DMS153 treated with DMSO at 0.1 percent for 48 hours (cell line): ENCODE measurements around the gene BMP2.

Experiments
- DNase-seq: peaks from one replicate; lab custom pipeline; 2025; ENCODE audit not compliant: unreplicated experiment; lab: John Stamatoyannopoulos, UW

The BMP2 gene

DNA sequence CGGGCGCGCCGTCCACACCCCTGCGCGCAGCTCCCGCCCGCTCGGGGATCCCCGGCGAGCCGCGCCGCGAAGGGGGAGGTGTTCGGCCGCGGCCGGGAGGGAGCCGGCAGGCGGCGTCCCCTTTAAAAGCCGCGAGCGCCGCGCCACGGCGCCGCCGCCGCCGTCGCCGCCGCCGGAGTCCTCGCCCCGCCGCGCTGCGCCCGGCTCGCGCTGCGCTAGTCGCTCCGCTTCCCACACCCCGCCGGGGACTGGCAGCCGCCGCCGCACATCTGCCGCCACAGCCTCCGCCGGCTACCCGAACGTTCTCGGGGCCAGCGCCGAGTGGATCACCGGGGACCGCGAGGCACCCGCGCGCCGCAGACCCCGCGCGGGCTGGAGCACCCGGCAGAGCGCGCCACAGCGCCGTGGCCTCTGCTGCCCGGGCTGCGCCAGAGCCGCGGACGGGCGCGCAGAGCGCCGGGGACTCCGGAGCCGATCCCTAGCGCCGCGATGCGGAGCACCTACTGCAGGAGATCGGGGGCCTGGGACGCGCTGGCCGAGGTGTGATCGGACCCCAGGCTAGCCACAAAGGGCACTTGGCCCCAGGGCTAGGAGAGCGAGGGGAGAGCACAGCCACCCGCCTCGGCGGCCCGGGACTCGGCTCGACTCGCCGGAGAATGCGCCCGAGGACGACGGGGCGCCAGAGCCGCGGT lies at the start of gene BMP2:
Gene BMP2, plus strand, starts transcription at position 151 of the 692 bp plus-strand sequence. CDS start 2,441 bp downstream, outside the sequence.
- DNase-seq = peak; percentile 43

GRCh38 chr20:6718662-6719368 lies 48.7 kb upstream of the BMP2 start:
- no peak for DNase-seq

DNA sequence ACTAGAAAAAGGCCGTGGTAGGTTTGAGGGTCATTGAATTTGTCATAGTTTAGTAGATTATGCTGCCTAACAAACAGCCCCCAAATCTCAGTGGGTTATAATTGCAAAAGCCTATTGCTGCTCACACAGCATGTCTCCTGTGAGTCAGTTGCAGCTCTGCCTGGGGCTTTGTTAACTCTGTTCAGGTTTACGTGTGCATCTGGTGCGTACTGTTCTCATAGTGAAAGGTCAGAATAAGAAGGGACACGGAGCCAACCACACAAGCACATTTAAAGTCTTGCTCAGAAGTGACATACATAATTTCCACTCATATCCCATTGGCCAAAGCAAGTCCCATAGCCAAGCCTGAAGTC lies 48.1 kb upstream of the BMP2 start:
- no peak for DNase-seq

DNA sequence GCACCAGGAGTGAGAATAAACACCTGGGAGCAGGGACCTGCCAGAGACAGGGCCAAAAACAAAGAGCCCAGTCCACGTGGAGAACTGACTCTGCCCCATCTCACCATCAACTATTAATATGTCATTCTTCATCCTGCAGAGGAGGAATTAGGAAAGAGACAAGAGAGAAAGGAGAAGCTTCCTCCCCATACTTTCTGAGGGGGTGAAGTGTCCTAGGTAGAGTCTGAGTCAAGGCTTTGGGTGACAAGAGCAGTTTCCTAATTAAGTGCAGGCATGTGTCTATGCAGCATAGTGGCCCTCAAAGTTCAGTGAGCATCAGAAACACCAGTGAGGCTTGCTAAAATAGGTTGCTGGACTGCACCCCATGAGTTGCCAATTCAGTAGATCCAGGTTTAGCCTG lies 40.7 kb upstream of the BMP2 start:
- DNase-seq = no peak

- DNase-seq = no peak
These were observed 36.7 kb upstream of the BMP2 start for GRCh38 chr20:6730672-6731328.

- no peak for DNase-seq
These were observed 35.5 kb upstream of the BMP2 start for GRCh38 chr20:6732001-6732447.

DNA sequence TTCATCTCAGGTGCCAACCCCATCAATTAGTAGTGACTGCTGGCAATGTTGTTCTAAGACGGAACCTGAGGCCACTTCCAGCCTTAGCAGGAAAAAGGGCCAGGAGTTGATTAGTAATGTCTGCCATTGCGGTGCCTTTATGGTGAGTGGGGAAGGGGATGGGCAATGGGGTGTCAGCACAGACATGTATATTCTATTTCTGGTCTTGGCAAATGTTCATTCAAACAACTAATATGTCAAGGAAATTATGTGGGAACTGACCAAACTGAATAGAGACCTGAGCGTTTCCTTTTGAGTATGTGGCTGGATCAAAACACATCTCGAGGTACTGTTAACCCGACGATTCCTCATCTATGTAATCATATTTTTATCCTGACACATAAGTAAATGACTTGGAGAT lies 34.6 kb upstream of the BMP2 start:
- DNase-seq = no peak

DNA sequence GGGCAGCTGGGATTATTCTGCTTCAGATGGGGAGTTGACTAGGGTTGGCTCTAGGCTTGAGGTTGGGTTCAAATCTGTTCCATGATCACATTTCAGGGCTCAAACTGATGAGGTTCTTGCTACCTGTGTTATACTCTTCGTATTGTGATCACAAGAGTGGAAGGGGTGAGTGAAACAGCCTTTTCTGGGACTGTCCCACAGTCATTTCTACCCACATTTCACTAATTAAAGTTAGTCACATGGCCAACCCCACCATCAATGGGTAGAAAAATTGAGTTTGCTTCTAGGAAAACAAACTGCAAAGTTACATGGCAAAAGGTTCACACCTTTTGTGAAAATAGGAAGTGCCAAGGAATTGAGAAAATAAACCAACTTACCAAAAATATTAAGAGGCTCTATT lies 33.5 kb upstream of the BMP2 start:
- no peak for DNase-seq

DNA sequence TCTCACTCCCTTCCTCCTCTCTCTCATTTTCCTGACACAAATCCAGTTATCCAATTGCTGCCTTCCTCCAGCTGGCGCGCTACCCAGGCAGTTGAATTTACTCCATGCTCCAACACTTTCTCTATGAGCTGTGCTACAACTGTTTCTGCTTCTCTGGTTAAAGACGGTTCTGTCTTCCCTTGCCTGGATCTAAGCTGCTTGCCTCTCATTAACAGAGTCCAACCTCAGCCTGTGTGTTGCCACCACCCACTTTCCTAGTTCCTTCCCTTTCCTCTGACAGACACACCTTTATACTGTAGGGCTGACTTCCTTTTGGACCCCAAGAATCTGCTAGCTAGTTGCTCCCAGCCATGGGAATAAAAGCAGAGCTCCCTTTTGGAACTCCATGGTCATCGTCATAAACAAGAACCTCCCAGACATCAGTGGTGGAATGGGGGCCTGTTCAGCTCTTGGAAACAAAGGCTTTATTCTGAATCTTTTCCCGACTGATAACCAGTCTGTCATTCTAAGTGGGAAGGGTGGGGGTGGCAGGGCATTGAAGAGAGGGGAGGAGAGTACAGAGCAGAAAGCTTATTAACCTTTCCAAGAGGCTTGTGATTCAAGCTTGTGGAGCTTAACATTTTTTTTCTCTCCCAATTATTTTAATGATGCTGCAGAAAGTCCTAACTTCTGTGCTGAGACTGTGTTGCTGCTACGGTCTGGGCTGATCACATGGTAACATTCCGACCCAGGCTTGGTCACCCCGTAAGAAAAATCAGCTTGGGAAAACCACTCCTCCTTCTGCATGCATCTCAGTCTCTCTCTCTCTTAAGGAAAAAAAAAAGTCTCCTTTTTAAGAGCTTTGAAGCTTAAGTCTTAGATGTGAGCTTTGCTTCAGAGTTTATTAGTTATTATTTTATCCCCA lies 31.3 kb upstream of the BMP2 start:
- DNase-seq = no peak

- DNase-seq = no peak
These were observed 28.1 kb upstream of the BMP2 start for GRCh38 chr20:6739406-6739805.

- DNase-seq = no peak
These were observed 27.4 kb upstream of the BMP2 start for GRCh38 chr20:6740096-6740495.

DNA sequence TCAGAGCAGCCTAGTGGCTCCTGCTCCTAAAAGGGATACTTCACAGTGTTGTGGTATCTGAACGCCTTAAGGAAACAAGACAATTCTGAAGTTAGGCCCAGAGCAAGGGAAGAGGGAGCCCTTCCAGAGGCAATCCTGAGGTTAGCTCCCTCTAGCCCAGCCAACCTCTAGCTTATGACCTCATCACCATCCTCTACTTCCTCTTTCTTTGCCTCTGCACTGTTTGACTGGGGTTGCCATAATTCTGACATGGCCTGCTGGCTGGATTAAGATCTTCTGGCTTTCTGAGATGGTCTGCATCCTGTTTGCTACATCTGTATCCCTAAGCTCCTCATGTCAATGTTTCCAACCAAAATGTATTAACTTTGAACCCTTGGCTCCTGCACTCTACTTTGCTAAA lies 23.3 kb upstream of the BMP2 start:
- DNase-seq = no peak

DNA sequence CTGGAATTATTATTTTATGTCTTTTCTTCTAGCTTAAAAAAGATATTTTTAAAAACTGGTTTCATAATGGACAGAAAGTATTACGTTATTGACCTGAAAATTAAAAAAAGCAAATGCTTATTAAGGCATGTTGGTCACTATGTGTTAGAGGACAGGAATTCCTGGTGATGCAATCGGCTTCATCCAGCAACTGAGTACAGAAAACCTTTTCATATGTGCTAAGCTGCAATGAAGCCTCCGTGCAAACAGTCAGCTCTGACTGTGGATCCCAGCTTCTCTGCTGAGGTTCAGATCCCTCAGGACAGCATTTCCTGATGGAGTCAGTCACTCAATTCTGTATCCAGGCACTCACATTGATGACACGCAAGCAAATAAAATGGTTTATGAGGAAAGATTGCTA lies 22.7 kb upstream of the BMP2 start:
- no peak for DNase-seq

GRCh38 chr20:6746901-6747609 lies 20.4 kb upstream of the BMP2 start:
- no peak for DNase-seq

DNA sequence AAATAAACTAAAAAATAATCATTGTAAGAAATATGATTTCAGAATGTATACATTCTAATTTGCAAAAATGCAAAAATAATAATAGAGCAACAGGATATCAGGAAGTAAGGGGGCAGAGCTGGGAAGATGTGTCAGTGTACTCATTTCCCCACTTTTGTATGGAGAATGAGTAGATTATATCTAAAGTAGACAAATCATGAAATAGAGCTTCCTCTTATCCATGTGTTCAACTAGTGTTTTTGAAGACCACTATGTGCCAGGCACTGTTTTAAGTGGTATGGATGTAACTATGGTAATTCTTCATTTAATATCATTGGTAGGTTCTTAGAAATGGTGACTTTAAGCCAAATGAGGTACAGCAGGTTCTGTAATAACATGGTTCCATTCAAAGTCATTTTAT lies 17.0 kb upstream of the BMP2 start:
- no peak for DNase-seq

DNA sequence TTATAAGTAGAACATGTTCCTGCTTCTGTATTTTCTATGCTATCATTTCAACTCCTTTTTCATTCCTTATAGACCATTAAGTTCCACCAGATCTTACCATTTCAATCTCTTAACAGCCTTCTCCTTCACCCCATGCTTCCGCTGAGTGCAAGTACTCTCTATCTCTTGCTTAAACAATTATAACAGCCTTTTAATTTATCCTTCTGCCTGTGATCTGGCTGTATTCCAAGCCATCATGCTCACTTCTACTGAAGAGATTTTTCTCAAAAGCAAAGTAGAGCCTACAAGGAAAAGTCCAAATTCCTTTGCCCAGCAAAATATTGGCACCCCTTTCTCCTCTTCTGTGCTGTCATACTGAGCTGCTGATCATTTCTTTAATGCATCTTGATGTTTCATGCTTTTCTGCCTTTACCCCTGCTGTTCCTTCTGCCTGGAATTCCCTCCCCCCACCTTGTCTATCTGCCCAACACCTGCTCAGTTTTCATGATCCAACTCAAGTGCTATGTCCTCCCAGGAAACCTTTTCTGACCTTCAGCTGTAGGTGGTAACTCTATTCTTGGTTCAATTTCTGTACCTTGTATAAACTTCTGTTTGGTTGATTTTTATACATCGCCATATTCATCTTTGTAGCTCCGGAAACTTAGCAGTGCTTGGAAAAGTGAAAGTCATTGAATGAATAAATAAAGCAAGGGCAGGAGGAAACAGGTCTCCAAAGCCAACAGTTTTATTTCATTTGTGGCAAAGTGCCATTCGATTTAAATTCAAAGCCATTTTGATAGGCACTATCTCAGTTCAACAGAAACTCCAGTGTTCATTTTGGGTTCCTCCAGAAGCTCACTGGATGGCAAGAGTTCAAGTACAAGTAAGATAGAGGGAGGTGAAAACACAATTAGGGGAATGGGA lies 10.5 kb upstream of the BMP2 start:
- peak; percentile 23 for DNase-seq

GRCh38 chr20:6764619-6765018 lies 2.9 kb upstream of the BMP2 start:
- DNase-seq = no peak

DNA sequence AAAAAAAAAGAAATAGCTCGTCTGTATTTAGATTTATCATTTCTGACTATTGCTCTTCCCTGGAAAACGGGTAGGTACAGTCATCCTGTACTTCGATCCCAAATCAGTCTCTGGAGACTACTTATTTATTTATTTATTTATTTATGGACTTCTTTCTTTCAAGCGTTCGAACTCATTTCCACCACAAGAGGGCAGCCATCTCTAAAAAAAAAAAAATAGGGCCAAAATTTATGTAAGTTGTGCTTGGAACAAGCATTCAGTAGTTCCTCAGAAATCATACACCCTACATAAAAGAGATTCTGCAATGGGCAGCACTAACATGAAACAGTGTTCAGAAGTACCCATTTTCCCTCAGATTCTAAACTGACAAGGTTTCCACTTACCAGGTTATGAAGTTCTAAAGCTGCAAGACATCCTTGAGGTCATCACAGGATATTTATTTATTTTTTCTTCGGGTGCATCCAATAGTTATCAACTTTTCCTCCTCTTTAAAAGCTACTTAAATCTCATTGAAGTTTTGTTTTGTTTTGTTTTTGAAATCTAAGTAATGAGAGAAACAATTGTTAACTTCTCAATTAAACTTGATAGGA lies 1.9 kb upstream of the BMP2 start:
- DNase-seq = peak; percentile 61

GRCh38 chr20:6766433-6766832 lies 1.1 kb upstream of the BMP2 start:
- no peak for DNase-seq
